Measurements from ENCODE around the gene UBE2S.

Gene UBE2S

DNA sequence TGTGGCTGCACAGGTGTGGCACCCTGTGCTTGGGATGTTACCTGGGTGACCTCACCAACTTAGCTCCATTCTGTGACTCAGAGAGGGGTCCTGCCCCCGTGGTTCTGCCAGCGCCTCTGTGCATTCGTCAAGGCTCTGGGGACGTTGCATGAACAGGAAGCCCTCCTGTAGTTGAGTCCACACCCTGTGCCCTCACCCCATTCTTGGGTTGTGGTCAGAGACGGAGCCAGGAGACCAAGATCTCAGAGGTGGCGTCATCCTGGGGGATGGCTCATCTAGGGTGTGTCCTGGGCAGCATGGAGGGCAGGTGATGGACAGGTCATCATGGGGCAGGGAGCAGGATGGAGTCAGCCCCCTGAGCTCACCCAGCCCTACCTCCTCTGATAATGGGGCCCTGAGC lies 55.5 kb downstream of the UBE2S start:
- no peak for DNase-seq (ENCODE audit: low read depth)
- no peak overlapping the region for H3K4me3 ChIP-seq (ENCODE audit: low read depth, low read length)

DNA sequence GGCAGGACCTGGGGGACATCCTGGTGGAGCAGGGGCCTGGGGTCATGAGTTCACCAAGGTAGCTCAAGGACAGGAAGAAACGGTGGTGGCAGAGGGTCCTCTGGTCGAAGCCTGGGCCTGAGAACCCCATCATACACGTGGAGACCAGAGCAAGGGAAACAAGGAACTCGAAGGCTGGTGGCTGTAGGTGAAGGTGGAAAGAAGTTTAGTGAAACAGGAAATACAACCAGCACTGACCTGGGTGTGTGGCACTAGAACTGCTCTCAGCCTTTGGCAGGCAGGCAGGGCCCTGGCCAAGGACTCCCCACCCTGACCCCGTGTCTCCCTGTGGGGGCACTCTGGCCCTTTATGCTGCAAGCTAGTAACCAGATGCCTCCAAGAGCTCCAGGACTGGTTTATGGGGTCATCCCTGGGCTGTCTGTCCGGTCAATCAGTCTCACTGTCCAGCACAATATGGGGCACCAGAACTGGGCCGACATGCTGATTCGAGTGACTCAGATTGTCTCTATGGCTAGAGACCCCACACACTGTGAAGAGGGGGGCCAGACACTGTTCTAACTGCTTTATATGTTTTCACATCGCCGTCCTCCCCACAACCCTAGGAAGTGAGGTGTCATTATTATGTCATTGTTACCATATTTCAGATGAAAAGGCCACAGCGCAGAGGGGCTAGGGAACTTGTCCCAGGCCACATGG lies 56.8 kb downstream of the UBE2S start:
- H3K4me3 ChIP-seq (ENCODE audit: low read depth, low read length): no peak overlapping the region
- no peak for DNase-seq (ENCODE audit: low read depth)
